HG02588 (cell line): ENCODE results near the gene DHCR24.

Experiments used
- ATAC-seq: cut with Tn5 transposase; IDR thresholded peaks from one replicate; pipeline ENCODE4 v1.9.1; 2021; ENCODE audit warnings: mild to moderate bottlenecking, moderate library complexity; ENCODE audit not compliant: unreplicated experiment

Gene DHCR24

DNA sequence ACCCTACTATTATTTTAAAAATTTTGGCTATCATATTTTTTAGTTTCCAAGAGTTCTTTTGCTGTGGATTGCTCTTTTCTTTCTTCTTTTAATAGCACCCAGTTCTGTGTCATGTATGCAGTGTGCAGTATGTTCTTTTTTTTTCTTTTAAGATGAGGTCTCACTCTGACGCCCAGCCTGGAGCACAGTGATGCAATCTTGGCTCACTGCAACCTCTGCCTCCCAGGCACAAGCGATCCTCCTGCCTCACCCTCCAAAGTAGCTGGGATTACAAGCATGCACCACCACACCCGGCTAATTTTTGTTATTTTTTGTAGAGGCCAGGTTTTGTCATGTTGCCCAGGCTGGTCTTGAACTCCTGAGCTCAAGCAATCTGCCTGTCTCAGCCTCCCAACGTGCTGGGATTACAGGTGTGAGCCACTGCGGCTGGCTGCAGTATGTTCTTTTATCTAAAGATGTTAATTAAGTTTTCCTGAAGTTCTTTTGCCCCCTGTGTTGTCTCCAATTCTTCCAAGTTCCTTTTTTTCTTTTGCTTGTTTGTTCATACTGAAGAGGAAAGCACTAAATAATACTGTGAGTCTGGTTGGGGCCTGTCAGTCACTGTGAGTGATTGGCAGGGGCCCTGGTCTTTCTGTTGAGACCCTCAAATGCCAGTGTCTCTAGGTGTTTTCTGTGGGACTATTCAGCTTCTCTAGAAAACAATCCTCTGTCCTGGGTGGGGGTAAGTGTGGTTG, 68.4 kb downstream of the DHCR24 start:
- ATAC-seq = no peak

- ATAC-seq = no peak
These were observed 70.0 kb downstream of the DHCR24 start for GRCh38 chr1:54816951-54817350.

GRCh38 chr1:54816130-54816529, 70.9 kb downstream of the DHCR24 start:
- ATAC-seq = no peak

- no peak for ATAC-seq
These were observed 71.7 kb downstream of the DHCR24 start for GRCh38 chr1:54815086-54815876.

- ATAC-seq = no peak
These were observed 72.4 kb downstream of the DHCR24 start for GRCh38 chr1:54814571-54814970.

- ATAC-seq = no peak
These were observed 72.9 kb downstream of the DHCR24 start for GRCh38 chr1:54814126-54814498.

DNA sequence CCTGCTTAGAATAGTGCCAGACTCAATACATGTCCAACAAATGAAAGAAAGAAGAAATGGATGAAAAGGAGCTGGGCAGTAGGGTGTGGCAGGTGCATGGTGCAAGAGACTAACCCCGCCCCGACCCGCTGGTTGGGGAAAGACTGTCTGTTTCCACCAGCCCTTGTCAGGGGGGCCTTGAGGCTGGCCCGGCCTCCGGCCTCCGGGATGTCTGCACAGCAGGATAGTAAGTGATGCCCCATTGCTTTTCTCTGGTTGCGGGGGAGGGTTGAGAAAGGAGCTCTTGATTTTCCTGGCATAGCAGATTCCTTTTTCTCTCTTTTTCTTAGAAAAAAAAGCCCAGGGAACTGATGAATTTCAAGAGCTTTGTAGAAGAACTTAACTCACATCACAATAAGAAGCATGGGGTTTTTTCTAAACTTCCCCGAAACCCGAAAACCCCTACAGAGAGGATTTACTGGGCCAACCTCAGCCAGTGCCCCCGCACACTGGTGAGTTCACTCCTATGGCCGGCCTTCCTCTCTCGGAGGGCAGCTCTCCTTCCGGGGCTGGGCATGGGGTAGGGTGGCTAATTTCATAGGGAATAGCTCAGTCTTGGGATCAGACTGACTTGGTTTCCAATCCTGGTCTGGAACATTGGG, 73.4 kb downstream of the DHCR24 start:
- ATAC-seq = no peak

- ATAC-seq = no peak
These were observed 74.1 kb downstream of the DHCR24 start for GRCh38 chr1:54812801-54813484.

DNA sequence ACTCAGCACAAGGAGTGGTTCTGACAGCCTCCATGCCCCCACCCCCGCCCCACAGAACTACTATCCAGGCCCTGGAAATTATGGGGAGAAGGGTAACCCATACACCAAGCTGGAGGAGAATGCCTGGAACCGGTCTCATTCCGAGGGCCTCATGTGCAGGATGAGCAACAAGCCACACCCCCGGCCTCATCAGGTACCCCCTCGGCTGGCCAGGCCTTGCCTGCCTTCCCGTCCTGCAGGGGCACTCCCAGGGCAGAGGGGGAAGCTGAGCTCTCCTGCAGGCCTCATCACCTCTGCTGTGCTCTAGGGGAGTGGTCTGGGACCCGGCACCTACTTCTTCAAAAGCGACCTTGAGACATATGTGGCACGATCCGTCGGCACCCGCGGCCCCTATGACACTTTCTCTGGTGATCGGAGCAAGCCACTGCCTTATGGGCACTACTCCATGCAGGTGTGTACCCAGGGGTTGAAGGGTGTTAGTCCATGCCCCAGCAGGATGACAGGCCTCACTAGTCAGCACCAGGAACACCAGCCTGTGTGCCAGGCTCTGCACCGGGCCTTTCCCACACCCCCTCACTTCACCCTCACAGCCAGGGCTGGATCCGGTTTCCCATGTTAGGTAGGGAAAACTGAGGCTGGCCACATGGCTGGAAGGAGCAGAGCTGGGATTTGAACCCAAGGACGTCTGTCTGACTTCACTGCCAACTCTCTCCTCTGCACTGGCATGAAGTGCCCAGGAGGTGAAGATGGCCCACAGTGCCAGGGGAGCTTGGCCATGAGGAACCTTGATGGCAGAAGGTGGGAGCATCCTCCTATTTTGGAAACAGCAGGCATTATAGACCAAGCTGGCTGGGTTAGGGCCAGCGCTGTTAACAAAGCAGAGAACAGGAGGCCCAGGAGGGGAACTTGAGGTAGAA, 75.0 kb downstream of the DHCR24 start:
- ATAC-seq = no peak

GRCh38 chr1:54811066-54811465, 75.9 kb downstream of the DHCR24 start:
- ATAC-seq = no peak

- peak; percentile 55 for ATAC-seq
These were observed 76.6 kb downstream of the DHCR24 start for GRCh38 chr1:54810153-54810942.

DNA sequence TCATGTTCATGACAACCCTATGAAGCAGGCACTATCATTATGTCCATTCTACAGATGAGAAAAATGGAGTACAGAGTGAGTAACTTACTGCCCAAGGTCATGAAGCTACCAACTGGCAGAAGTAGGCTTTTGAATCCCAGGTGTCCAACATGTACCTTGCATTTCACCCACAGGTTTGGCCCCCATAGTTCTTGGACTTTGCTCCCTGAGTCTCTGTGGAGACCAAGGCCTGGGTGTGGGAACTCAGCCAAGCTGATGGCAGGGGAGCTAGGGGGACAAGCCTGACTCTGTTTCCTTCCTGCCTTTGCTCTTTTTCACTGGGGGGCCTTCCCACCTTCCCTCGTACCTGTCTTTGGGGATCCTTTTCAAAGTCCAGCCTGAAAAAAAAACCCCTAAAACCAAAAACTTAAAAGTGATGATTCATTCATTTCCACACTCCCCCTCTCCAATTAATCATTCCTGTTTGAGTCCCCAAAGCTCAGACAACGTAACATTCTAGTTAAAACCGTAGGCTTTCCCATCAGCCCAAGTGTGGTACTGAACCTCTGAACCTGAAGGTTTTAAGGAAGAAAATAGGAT, 77.4 kb downstream of the DHCR24 start:
- no peak for ATAC-seq

- no peak for ATAC-seq
These were observed 78.4 kb downstream of the DHCR24 start for GRCh38 chr1:54808443-54809207.

GRCh38 chr1:54807756-54808155, 79.2 kb downstream of the DHCR24 start:
- ATAC-seq = no peak

DNA sequence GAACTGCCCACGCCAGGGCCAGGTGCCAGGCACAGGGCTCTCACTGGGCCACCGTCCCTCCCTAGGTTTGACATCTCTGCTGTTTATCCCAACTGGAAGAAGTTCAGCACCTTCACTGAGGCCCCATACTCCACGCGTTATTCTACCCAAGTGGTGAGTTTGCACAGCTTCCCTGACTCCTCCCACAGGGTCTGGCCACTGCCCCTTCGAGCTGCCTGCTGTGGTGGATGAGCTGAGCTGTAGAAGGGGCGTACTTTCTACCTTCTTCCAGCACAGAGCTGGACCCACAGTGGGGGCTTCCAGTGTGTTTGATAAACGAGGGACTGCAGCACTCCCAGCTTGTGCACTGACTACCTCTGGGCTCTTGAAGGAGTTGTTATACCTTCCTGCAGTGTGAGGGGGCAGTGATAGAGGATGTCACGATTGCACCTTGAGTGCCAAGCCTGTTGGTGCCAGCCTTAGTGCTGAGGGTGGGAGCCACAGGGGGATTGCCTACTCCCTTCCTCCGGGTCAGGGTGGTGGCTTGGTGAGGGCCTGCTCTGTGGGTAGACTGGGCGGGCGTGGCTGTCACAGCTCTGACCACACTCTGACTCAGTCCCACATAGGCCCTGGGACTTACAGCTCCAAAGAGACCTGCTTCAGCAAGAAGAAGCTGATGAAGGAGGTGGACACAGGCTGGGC, 79.9 kb downstream of the DHCR24 start:
- ATAC-seq = no peak

- ATAC-seq = no peak
These were observed 81.0 kb downstream of the DHCR24 start for GRCh38 chr1:54805981-54806381.

DNA sequence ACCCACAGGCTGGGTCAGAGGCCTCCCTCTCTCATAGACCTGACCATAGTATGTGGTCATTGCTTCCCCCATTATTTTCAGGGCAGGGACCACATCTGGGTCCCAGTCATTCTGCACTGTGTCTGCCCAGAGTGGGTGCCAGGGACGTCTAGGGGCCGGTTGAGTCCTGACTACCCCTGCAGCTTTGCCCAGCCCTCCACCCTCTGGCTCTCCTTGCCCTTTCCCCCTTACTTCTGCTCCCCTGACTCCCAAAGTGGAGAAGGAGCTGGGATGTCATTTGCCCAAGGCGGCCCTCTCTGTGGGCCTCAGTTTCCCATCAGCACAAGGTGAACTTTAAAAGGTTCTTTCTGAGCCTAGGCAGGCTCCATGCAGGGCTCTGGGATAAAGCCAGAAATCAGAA, 81.5 kb downstream of the DHCR24 start:
- no peak for ATAC-seq
